ENCODE results near the gene CDPF1.

GRCh38 chr22:46196278-46196677, 53.8 kb downstream of the CDPF1 start:
- TF ChIP-seq POLR2A (IDR thresholded peaks at IDR 0.05; ENCODE audit: low read depth, low read length) (no peak), TAF1 (IDR thresholded peaks at IDR 0.05; ENCODE audit: low read depth, low read length) (no peak), POLR2AphosphoS5 (IDR thresholded peaks at IDR 0.05; ENCODE audit: low read depth, low read length) (no peak)
